Activated CD4-positive, alpha-beta T cell treated with anti-CD3 and anti-CD28 coated beads, Interleukin-2, amount 10 ng/mL, durations not matched to agents 7 days and 5 days (primary cell): ENCODE results near the gene KLHL2. TPM values are rescaled to one million over a fixed set of nuclear protein-coding genes. Genes with fewer than 3 reads are reported as not detected.
A peak's percentile ranks its signal among the peaks of the same experiment; 100 is the strongest.
"Not testable (repeated sequence)": the region's sequence is repeated elsewhere in the genome, so short reads cannot be mapped to it uniquely, and the experiment has no call there.

ENCODE experiments used
- CTCF ChIA-PET: fragments of 350-600 bp; sonication (Branson Sonifier 250); formaldehyde crosslinking; loops from one replicate; lab custom pipeline; 2021; ENCODE audit warnings: antibody characterized with exemption; lab: Charles Lee
- POLR2A ChIA-PET: fragments of 350-600 bp; sonication (Branson Sonifier 250); formaldehyde crosslinking; loops from one replicate; lab custom pipeline; 2021; ENCODE audit warnings: antibody characterized with exemption; lab: Charles Lee
- DNase-seq: peaks from one replicate; pipeline ENCODE4 v3.0.0-alpha.2; 2020
- H3K27ac Mint-ChIP-seq: one replicate; pipeline ENCODE4 v1.8.0; 2021; ENCODE audit warnings: mild to moderate bottlenecking, moderate library complexity, mixed read lengths
- H3K27me3 Mint-ChIP-seq: one replicate; pipeline ENCODE4 v1.8.0; 2021; ENCODE audit warnings: mixed read lengths
- H3K36me3 Mint-ChIP-seq: one replicate; pipeline ENCODE4 v1.8.0; 2021; ENCODE audit warnings: low read depth, mixed read lengths
- H3K4me1 Mint-ChIP-seq: one replicate; pipeline ENCODE4 v1.8.0; 2021; ENCODE audit warnings: mixed read lengths
- H3K4me3 Mint-ChIP-seq: one replicate; pipeline ENCODE4 v1.8.0; 2021; ENCODE audit warnings: mild to moderate bottlenecking, moderate library complexity, mixed read lengths
- H3K9me3 Mint-ChIP-seq: one replicate; pipeline ENCODE4 v1.8.0; 2021; ENCODE audit warnings: mixed read lengths
- total RNA-seq, 2 experiments: library from RNA; stranded (reverse); gene quantifications; one replicate each; pipeline ENCODE4 v1.2.3, GENCODE V29; 2021

Gene KLHL2
- total RNA-seq, 2 experiments from 2014 or later, result 27.3 to 30.1 TPM

GRCh38 chr4:165207016-165207430 is 338 bp upstream of the KLHL2 start:
- H3K4me3 Mint-ChIP-seq, result peak overlapping the region; percentile 74
- no peaks in the 10 kb centered on the region for H3K27me3 Mint-ChIP-seq
- ChIA-PET CTCF (interaction anchor here (1.8 kb wide), 1 partner anchor 37 kb away, joined by 3 read pairs; no protein-coding TSS in a partner anchor), POLR2A (interaction anchor here (0.6 kb wide), 1 partner anchor 42 kb away, joined by 3 read pairs; no protein-coding TSS in a partner anchor)
- no peaks in the 10 kb centered on the region for H3K9me3 Mint-ChIP-seq
- peaks cover 15% of the 10 kb centered on the region for H3K36me3 Mint-ChIP-seq
- peak overlapping the region; percentile 80 for H3K27ac Mint-ChIP-seq
- no peak for DNase-seq
- peaks cover 64% of the 10 kb centered on the region for H3K4me1 Mint-ChIP-seq

- ChIA-PET POLR2A (no interaction called here), CTCF (interaction anchor here (0.8 kb wide), 1 partner anchor 10 kb away, joined by 4 read pairs; no protein-coding TSS in a partner anchor)
- peak overlapping the region; percentile 86 for H3K4me3 Mint-ChIP-seq
- peak overlapping the region; percentile 94 for H3K27ac Mint-ChIP-seq
- no peaks in the 10 kb centered on the region for H3K9me3 Mint-ChIP-seq
- no peaks in the 10 kb centered on the region for H3K27me3 Mint-ChIP-seq
- H3K4me1 Mint-ChIP-seq, result peaks cover 76% of the 10 kb centered on the region
- H3K36me3 Mint-ChIP-seq, result peaks cover 18% of the 10 kb centered on the region
- no peak for DNase-seq
These were observed 876 bp downstream of the KLHL2 start for GRCh38 chr4:165208221-165208652.

- H3K9me3 Mint-ChIP-seq, result peaks cover 2% of the 10 kb centered on the region
- H3K36me3 Mint-ChIP-seq, result peaks cover 21% of the 10 kb centered on the region
- H3K4me1 Mint-ChIP-seq, result peaks cover 75% of the 10 kb centered on the region
- no peaks in the 10 kb centered on the region for H3K27me3 Mint-ChIP-seq
- CTCF ChIA-PET, result interaction anchor here (0.8 to 1.0 kb wide), 2 partner anchors 9 to 25 kb away, joined by 3 to 4 read pairs; no protein-coding TSS in a partner anchor
- H3K4me3 Mint-ChIP-seq, result peak overlapping the region; percentile 86
- no peak for DNase-seq
- POLR2A ChIA-PET, result no interaction called here
- H3K27ac Mint-ChIP-seq, result peak overlapping the region; percentile 55
These were observed 1.5 kb downstream of the KLHL2 start for GRCh38 chr4:165208741-165209388.

GRCh38 chr4:165209796-165210195 is 2.4 kb downstream of the KLHL2 start:
- Mint-ChIP-seq H3K27ac (no peak overlapping the region), H3K36me3 (peaks cover 21% of the 10 kb centered on the region), H3K4me1 (peaks cover 75% of the 10 kb centered on the region), H3K9me3 (peaks cover 2% of the 10 kb centered on the region), H3K4me3 (peak overlapping the region; percentile 36), H3K27me3 (no peaks in the 10 kb centered on the region)
- ChIA-PET POLR2A (no interaction called here), CTCF (interaction anchor here (1.0 kb wide), 1 partner anchor 24 kb away, joined by 3 read pairs; no protein-coding TSS in a partner anchor)
- DNase-seq, result no peak

GRCh38 chr4:165210566-165210965 is 3.2 kb downstream of the KLHL2 start:
- Mint-ChIP-seq H3K27ac (peak overlapping the region; percentile 34), H3K36me3 (peaks cover 21% of the 10 kb centered on the region), H3K4me1 (peaks cover 75% of the 10 kb centered on the region), H3K27me3 (no peaks in the 10 kb centered on the region), H3K4me3 (peak overlapping the region; percentile 16), H3K9me3 (peaks cover 2% of the 10 kb centered on the region)
- ChIA-PET CTCF (no interaction called here), POLR2A (no interaction called here)
- DNase-seq, result no peak

- DNase-seq, H3K27me3 Mint-ChIP-seq, H3K9me3 Mint-ChIP-seq, H3K27ac Mint-ChIP-seq, POLR2A ChIA-PET, H3K4me3 Mint-ChIP-seq, CTCF ChIA-PET: not testable (repeated sequence)
- Mint-ChIP-seq H3K4me1 (peaks cover 83% of the 10 kb centered on the region), H3K36me3 (peaks cover 25% of the 10 kb centered on the region)
These were observed 5.3 kb downstream of the KLHL2 start for GRCh38 chr4:165212647-165213046.

- Mint-ChIP-seq H3K36me3 (peaks cover 31% of the 10 kb centered on the region), H3K4me1 (peaks cover 86% of the 10 kb centered on the region)
- H3K27ac Mint-ChIP-seq, DNase-seq, CTCF ChIA-PET, H3K4me3 Mint-ChIP-seq, POLR2A ChIA-PET, H3K27me3 Mint-ChIP-seq, H3K9me3 Mint-ChIP-seq: not testable (repeated sequence)
These were observed 6.0 kb downstream of the KLHL2 start for GRCh38 chr4:165213404-165213803.

- POLR2A ChIA-PET, result interaction anchor here (0.5 kb wide), 1 partner anchor 13 kb away, joined by 3 read pairs; no protein-coding TSS in a partner anchor
- DNase-seq, H3K27me3 Mint-ChIP-seq, H3K9me3 Mint-ChIP-seq, H3K4me3 Mint-ChIP-seq: not testable (repeated sequence)
- CTCF ChIA-PET, result interaction anchor here (0.7 to 1.0 kb wide), 4 partner anchors 11 to 172 kb away, joined by 3 to 5 read pairs (median 4); partner anchors contain the start of gene TMEM192
- peaks cover 28% of the 10 kb centered on the region for H3K36me3 Mint-ChIP-seq
- peaks cover 80% of the 10 kb centered on the region for H3K4me1 Mint-ChIP-seq
- H3K27ac Mint-ChIP-seq, result peak overlapping the region; percentile 38
These were observed 6.8 kb downstream of the KLHL2 start for GRCh38 chr4:165213991-165214709.

GRCh38 chr4:165215034-165215751 is 7.8 kb downstream of the KLHL2 start:
- H3K4me3 Mint-ChIP-seq, H3K9me3 Mint-ChIP-seq, POLR2A ChIA-PET, DNase-seq, H3K27me3 Mint-ChIP-seq: not testable (repeated sequence)
- H3K27ac Mint-ChIP-seq, result peak overlapping the region; percentile 55
- H3K4me1 Mint-ChIP-seq, result peaks cover 71% of the 10 kb centered on the region
- CTCF ChIA-PET, result interaction anchor here (0.6 to 1.0 kb wide), 4 partner anchors 10 to 262 kb away, joined by 3 to 4 read pairs (median 3); no protein-coding TSS in a partner anchor
- peaks cover 27% of the 10 kb centered on the region for H3K36me3 Mint-ChIP-seq

GRCh38 chr4:165215761-165216487 is 8.6 kb downstream of the KLHL2 start:
- H3K4me3 Mint-ChIP-seq, H3K9me3 Mint-ChIP-seq, DNase-seq, H3K27me3 Mint-ChIP-seq, POLR2A ChIA-PET: not testable (repeated sequence)
- peaks cover 26% of the 10 kb centered on the region for H3K36me3 Mint-ChIP-seq
- H3K27ac Mint-ChIP-seq, result peak overlapping the region; percentile 76
- peaks cover 65% of the 10 kb centered on the region for H3K4me1 Mint-ChIP-seq
- CTCF ChIA-PET, result interaction anchor here (0.6 kb wide), 2 partner anchors 67 to 262 kb away, joined by 3 read pairs; no protein-coding TSS in a partner anchor

- Mint-ChIP-seq H3K27ac (no peak overlapping the region), H3K9me3 (peaks cover 2% of the 10 kb centered on the region), H3K4me3 (no peak overlapping the region), H3K4me1 (peaks cover 69% of the 10 kb centered on the region), H3K27me3 (no peaks in the 10 kb centered on the region), H3K36me3 (peaks cover 39% of the 10 kb centered on the region)
- ChIA-PET CTCF (interaction anchor here (1.4 kb wide), 1 partner anchor 9 kb away, joined by 4 read pairs; no protein-coding TSS in a partner anchor), POLR2A (no interaction called here)
- no peak for DNase-seq
These were observed 10.0 kb downstream of the KLHL2 start for GRCh38 chr4:165217325-165217724.

GRCh38 chr4:165221306-165221705 is 13.9 kb downstream of the KLHL2 start:
- CTCF ChIA-PET, H3K4me3 Mint-ChIP-seq, POLR2A ChIA-PET, H3K27ac Mint-ChIP-seq, DNase-seq, H3K27me3 Mint-ChIP-seq, H3K9me3 Mint-ChIP-seq: not testable (repeated sequence)
- peaks cover 54% of the 10 kb centered on the region for H3K36me3 Mint-ChIP-seq
- H3K4me1 Mint-ChIP-seq, result peaks cover 50% of the 10 kb centered on the region
